K562 (cell line): Measurements from ENCODE around the gene CHERP. TPM values are rescaled to one million over a fixed set of nuclear protein-coding genes. Genes with fewer than 3 reads are reported as not detected.

ENCODE experiments used
- ATAC-seq: fragments of 200-7000 bp; cut with Tn5 transposase; 3 replicates; pipeline ENCODE4 v1.9.1; 2020; ENCODE audit warnings: moderate library complexity
- BruUV-seq: library from RNA; stranded (reverse); fragments of 400-500 nt; replicated peaks from 2 replicates; lab custom pipeline; 2021; lab: Mats Ljungman, UMichigan
- CTCF ChIA-PET: fragments of 300-600 bp; formaldehyde crosslinking; extraction: SDS; loops from one replicate; lab custom pipeline; 2021; ENCODE audit warnings: low intra/inter-chr PET ratio; lab: Yijun Ruan, JAX
- POLR2A ChIA-PET: fragments of 300-600, 350-650 bp; sonication (Branson Sonifier 250); formaldehyde crosslinking; extraction: SDS; loops from one replicate; lab custom pipeline; 2021; ENCODE audit warnings: antibody characterized with exemption, inconsistent platforms; lab: Yijun Ruan, JAX
- DNase-seq, 4 experiments: peaks; one replicate each; pipeline versions ENCODE4 v3.0.0 to v3.0.0-alpha.2; 2011 to 2018; ENCODE audit warnings: low spot score in 3 of 4, mixed read lengths in 3 of 4; ENCODE audit errors: extremely low read depth in 1 of 4
- FAIRE-seq: peaks from 2 replicates; lab custom pipeline; 2011; peaks lifted over from hg19 to GRCh38; lab: Jason Lieb, UNC
- H2AFZ ChIP-seq: 2 replicates; pipeline ENCODE4 v1.6.0; 2011; ENCODE audit warnings: low read depth, low read length, control low read depth, inconsistent platforms
- H3K27ac ChIP-seq: fragments of 200-600 bp; 3 replicates; pipeline ENCODE4 v1.8.0; 2011; ENCODE audit warnings: low read depth, mild to moderate bottlenecking, control low read depth, inconsistent platforms, low read length, moderate library complexity, mixed read lengths; ENCODE audit errors: extremely low read depth
- H3K27me3 ChIP-seq, 2 experiments: fragments of 300-600 bp in 1 of 2; 2 replicates in 1 of 2; 3 replicates in 1 of 2; pipeline versions ENCODE4 v1.6.0 to v1.8.0; 2011; ENCODE audit warnings: inconsistent platforms in 2 of 2, low read length in 2 of 2, mild to moderate bottlenecking in 1 of 2, mixed read lengths in 1 of 2, moderate library complexity in 1 of 2; ENCODE audit not compliant: control insufficient read depth in 2 of 2, insufficient read depth in 2 of 2
- H3K36me3 ChIP-seq: fragments of 300-600 bp; 3 replicates; pipeline ENCODE4 v1.8.0; 2011; ENCODE audit warnings: mild to moderate bottlenecking, low read length, inconsistent platforms; ENCODE audit not compliant: control insufficient read depth, insufficient read depth
- H3K4me1 ChIP-seq, 2 experiments: fragments of 200-600 bp in 1 of 2; replicated peaks in 1 of 2; 2 replicates in 1 of 2; 3 replicates in 1 of 2; pipeline versions ENCODE4 v1.5.1 to v1.8.0; 2011; ENCODE audit warnings: inconsistent platforms in 2 of 2, low read length in 2 of 2, mild to moderate bottlenecking in 1 of 2, mixed read lengths in 1 of 2, moderate library complexity in 1 of 2; ENCODE audit not compliant: control insufficient read depth in 2 of 2, insufficient read depth in 2 of 2
- H3K4me2 ChIP-seq: 2 replicates; pipeline ENCODE4 v1.6.1; 2011; ENCODE audit warnings: low read length, control low read depth, inconsistent platforms, mixed read lengths; ENCODE audit not compliant: insufficient read depth
- H3K4me3 ChIP-seq: fragments of 200-600 bp; sonication (generic), shearing (Covaris generic); 2 replicates; pipeline ENCODE4 v1.5.1; 2016; ENCODE audit warnings: control low read depth, inconsistent platforms
- H3K79me2 ChIP-seq: fragments of 200-600 bp; 3 replicates; pipeline ENCODE4 v1.8.0; 2011; ENCODE audit warnings: low read length, inconsistent platforms; ENCODE audit not compliant: control insufficient read depth, insufficient read depth
- H3K9ac ChIP-seq, 2 experiments: 2 replicates each; pipeline versions ENCODE4 v1.6.0 to v1.6.1; 2011; ENCODE audit warnings: low read depth in 2 of 2, low read length in 2 of 2, control low read depth in 1 of 2, inconsistent platforms in 1 of 2, mild to moderate bottlenecking in 1 of 2, mixed read lengths in 1 of 2; ENCODE audit not compliant: insufficient read depth in 1 of 2
- H3K9me1 ChIP-seq: one replicate; pipeline ENCODE4 v1.6.0; 2011; ENCODE audit warnings: inconsistent platforms, mild to moderate bottlenecking, low read length, moderate library complexity; ENCODE audit not compliant: control insufficient read depth, insufficient read depth
- H3K9me3 ChIP-seq: replicated peaks from 2 replicates; pipeline ENCODE4 v1.5.1; 2011; ENCODE audit warnings: low read depth, low read length, inconsistent platforms; ENCODE audit not compliant: control insufficient read depth, insufficient read depth
- H4K20me1 ChIP-seq: replicated peaks from 2 replicates; pipeline ENCODE4 v1.6.1; 2011; ENCODE audit warnings: low read length, inconsistent platforms, mixed read lengths; ENCODE audit not compliant: control insufficient read depth, insufficient read depth
- BRF1 ChIP-seq: IDR thresholded peaks from 3 replicates; pipeline ENCODE4 v1.6.1; 2011; ENCODE audit warnings: borderline replicate concordance, mild to moderate bottlenecking; ENCODE audit not compliant: insufficient read length; ENCODE audit errors: extremely low read depth
- CBX1 ChIP-seq: sonication (generic); IDR thresholded peaks from 2 replicates; pipeline ENCODE4 v1.6.1; 2016; ENCODE audit warnings: antibody characterized with exemption, low read depth, mild to moderate bottlenecking
- HMG20B ChIP-seq: fragments of 250-450 bp; sonication (Bioruptor Pico); IDR thresholded peaks from 2 replicates; pipeline ENCODE4 v1.5.0; 2021; ENCODE audit warnings: mild to moderate bottlenecking
- POLR2G ChIP-seq: fragments of 200-400 bp; formaldehyde crosslinking; IDR thresholded peaks from 2 replicates; pipeline ENCODE4 v1.6.1; 2017; ENCODE audit warnings: low read depth, mild to moderate bottlenecking, antibody characterized with exemption, low read length, moderate library complexity
- RAD21 ChIP-seq, 2 experiments: fragments of 250-450 bp in 1 of 2; fragments of 450-650 bp in 1 of 2; sonication (Bioruptor Pico) in 1 of 2; formaldehyde crosslinking in 1 of 2; IDR thresholded peaks in 1 of 2; conservative IDR thresholded peaks in 1 of 2; 2 replicates each; pipeline versions ENCODE4 v1.4.0 to v1.8.0; 2020 to 2022; ENCODE audit warnings: mild to moderate bottlenecking in 2 of 2, moderate library complexity in 1 of 2
- RB1 ChIP-seq: fragments of 450-650 bp; IDR thresholded peaks from 2 replicates; pipeline ENCODE4 v1.6.1; 2017; ENCODE audit warnings: low read depth, mild to moderate bottlenecking
- ZBTB2 ChIP-seq: fragments of 450-650 bp; IDR thresholded peaks from 2 replicates; pipeline ENCODE4 v1.6.1; 2016; ENCODE audit warnings: antibody characterized with exemption
- ZNF551 ChIP-seq: fragments of 250-450 bp; sonication (Bioruptor Pico); IDR thresholded peaks from 2 replicates; pipeline ENCODE4 v1.5.0; 2021; ENCODE audit warnings: mild to moderate bottlenecking, moderate library complexity
- WGBS: fragments of 100-300 bp; shearing (Covaris generic); methylation state at CpG from one replicate; pipeline ENCODE4 v1.1.6; 2016; ENCODE audit warnings: low coverage, mixed read lengths; ENCODE audit not compliant: insufficient coverage; ENCODE audit errors: missing lambda C conversion rate; 5-methylcytosine and 5-hydroxymethylcytosine counted together
- in situ Hi-C: fragments of 300-500 bp; cut with MboI; formaldehyde crosslinking; loops from 4 replicates; pipeline ENCODE4 v1.15.0; 2018; ENCODE audit warnings: inconsistent platforms, mixed read lengths
- intact Hi-C: fragments of 100-400 bp; cut with micrococcal nuclease; formaldehyde crosslinking; loops from 2 replicates; pipeline ENCODE4 v1.14.2; 2022
- polyA plus RNA-seq, 8 experiments: library from polyadenylated mRNA; depleted of rRNA in 4 of 8; stranded (reverse) in 5 of 8; unstranded in 3 of 8; fragments of >200 nt; fragmentation: Nextera tagmentation in 2 of 8; fragmentation: Illumina TruSeq in 1 of 8; extraction: Ambion mirVana in 2 of 8; extraction: Trizol in 1 of 8; gene quantifications; 2 replicates each; pipeline versions ENCODE4 v1.2.1 to v1.2.3, GENCODE V29; 2011 to 2014; ENCODE audit warnings: inconsistent platforms in 1 of 8, missing spikeins in 1 of 8
- total RNA-seq, 7 experiments: library from RNA; depleted of rRNA in 6 of 7; stranded (reverse); fragments of >200 nt in 6 of 7; fragmentation: Illumina TruSeq in 2 of 7; extraction: Trizol in 2 of 7; gene quantifications; 2 replicates each; pipeline versions ENCODE4 v1.2.1 to v1.2.3, GENCODE V29; 2011 to 2021; ENCODE audit warnings: low replicate concordance in 1 of 7
- TF ChIP-seq, protein P1 (sequence below): fragments of 450-650 bp; IDR thresholded peaks from 2 replicates; pipeline ENCODE4 v1.6.1; 2016

The CHERP gene
- total and polyA plus RNA-seq, 9 of the 15 experiments (the other 6 are each of a cell fraction or from before 2014, with no cell fraction given) = 0.60 to 85.1 (median 7.8) TPM

DNA sequence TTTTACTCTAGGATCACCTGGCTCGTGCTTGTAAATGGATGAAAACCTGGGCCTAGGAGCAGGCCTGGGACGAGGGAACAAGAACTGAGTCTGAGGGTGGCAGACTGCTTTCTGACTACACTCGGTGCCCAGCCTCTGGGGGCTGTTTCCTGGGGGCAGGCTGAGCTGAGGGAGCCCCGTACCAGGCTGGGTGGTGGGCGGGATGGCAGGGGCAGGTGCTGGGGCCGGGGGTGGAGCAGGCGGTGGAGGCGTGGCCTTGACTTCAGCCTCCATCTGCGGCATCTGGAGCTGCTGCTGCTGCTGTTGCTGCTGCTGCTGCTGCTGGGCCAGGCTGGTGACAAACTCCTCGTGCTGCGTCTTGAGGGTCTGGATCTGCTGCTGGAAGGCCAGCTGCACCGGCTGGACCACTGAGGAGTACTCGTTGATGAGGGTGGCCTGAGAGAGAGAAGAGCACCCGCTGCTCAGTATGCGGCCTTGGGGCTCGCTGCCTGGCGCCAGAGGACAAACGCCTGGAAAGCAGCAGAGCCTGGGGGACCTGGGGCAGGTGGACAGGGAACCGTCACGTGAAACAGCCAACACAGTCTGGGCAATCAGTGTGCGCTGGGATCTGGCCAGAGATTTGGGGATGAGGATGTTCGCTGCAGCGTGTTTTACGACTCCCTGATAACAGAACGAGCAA is 12.6 kb downstream of the CHERP start:
- Histone ChIP-seq H3K36me3 (peaks cover 99% of the 10 kb centered on the region; the same call in 2 of the 3 replicates), H3K27me3 (no peaks in the 10 kb centered on the region), H3K4me3 (no peak overlapping the region), H3K9ac (peak overlapping the region in 1 of 2 experiments; percentile 64; a peak in 1 of 4 replicates), H3K9me1 (no peaks in the 10 kb centered on the region), H3K79me2 (no peaks in the 10 kb centered on the region), H3K27ac (no peak overlapping the region), H4K20me1 (peaks cover 3% of the 10 kb centered on the region; the same call in 1 of the 2 replicates), H3K4me2 (no peak overlapping the region), H3K9me3 (no peaks in the 10 kb centered on the region), H2AFZ (no peak overlapping the region), H3K4me1 (peaks cover 0 to 16% of the 10 kb centered on the region in 2 experiments; a peak in 1 of 5 replicates)
- DNase-seq (peak in 2 of 4 experiments; percentile 8 to 20), ATAC-seq (no peak), FAIRE-seq (no peak)
- TF ChIP-seq BRF1 (no peak), POLR2G (peak; percentile 55)
- in situ Hi-C loops = no loop called here
- CTCF ChIA-PET = no interaction called here
- 91% methylated on average over 17 of the region's 25 CpGs for WGBS
- POLR2A ChIA-PET = interaction anchor here (1.1 kb wide), 1 partner anchor 11 kb away, joined by 4 read pairs; no protein-coding TSS in a partner anchor
- no TSS peak for BruUV-seq
- intact Hi-C loops = no loop called here

- CTCF ChIA-PET = no interaction called here
- H3K36me3 ChIP-seq = peaks cover 95% of the 10 kb centered on the region; the same call in 2 of the 3 replicates
- H3K79me2 ChIP-seq = no peaks in the 10 kb centered on the region
- H3K9me1 ChIP-seq = no peaks in the 10 kb centered on the region
- ATAC-seq = peak; percentile 83
- in situ Hi-C loops = no loop called here
- POLR2A ChIA-PET = interaction anchor here (0.8 to 1.3 kb wide), 3 partner anchors 13 to 41 kb away, joined by 3 read pairs; partner anchors contain the start of gene CHERP
- no peak overlapping the region; a peak in 1 of 4 replicates for H3K9ac ChIP-seq
- no peak overlapping the region for H3K4me2 ChIP-seq
- peak; percentile 20 to 48 (median 38) for DNase-seq
- no TSS peak for BruUV-seq
- WGBS = 85% methylated on average over 12 of the region's 12 CpGs
- H3K4me1 ChIP-seq = peaks cover 0 to 16% of the 10 kb centered on the region in 2 experiments; a peak in 1 of 5 replicates
- peaks cover 3% of the 10 kb centered on the region; the same call in 1 of the 2 replicates for H4K20me1 ChIP-seq
- no peaks in the 10 kb centered on the region for H3K27me3 ChIP-seq
- FAIRE-seq = peak; percentile 62
- H3K27ac ChIP-seq = no peak overlapping the region
- intact Hi-C loops = no loop called here
- H3K9me3 ChIP-seq = no peaks in the 10 kb centered on the region
- H3K4me3 ChIP-seq = no peak overlapping the region
- H2AFZ ChIP-seq = no peak overlapping the region
- TF ChIP-seq ZNF551 (CRISPR knock-in tag) (no peak), RB1 (peak; percentile 24; the same call in 1 of the 2 replicates), ZBTB2 (no peak), HMG20B (CRISPR knock-in tag) (no peak), RAD21 (CRISPR knock-in tag; conservative IDR thresholded peaks at IDR 0.05 in 1 of 2, IDR thresholded peaks at IDR 0.05 in 1 of 2) (peak in 1 of 2 experiments; percentile 58; a peak in 2 of 4 replicates), CBX1 (no peak)
- TF ChIP-seq, protein P1, sequence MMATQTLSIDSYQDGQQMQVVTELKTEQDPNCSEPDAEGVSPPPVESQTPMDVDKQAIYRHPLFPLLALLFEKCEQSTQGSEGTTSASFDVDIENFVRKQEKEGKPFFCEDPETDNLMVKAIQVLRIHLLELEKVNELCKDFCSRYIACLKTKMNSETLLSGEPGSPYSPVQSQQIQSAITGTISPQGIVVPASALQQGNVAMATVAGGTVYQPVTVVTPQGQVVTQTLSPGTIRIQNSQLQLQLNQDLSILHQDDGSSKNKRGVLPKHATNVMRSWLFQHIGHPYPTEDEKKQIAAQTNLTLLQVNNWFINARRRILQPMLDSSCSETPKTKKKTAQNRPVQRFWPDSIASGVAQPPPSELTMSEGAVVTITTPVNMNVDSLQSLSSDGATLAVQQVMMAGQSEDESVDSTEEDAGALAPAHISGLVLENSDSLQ = peak; percentile 58
These were observed 14.2 kb downstream of the CHERP start for GRCh38 chr19:16527971-16528521.
